ENCODE results near the gene FAM185A.

FAM185A gene

DNA sequence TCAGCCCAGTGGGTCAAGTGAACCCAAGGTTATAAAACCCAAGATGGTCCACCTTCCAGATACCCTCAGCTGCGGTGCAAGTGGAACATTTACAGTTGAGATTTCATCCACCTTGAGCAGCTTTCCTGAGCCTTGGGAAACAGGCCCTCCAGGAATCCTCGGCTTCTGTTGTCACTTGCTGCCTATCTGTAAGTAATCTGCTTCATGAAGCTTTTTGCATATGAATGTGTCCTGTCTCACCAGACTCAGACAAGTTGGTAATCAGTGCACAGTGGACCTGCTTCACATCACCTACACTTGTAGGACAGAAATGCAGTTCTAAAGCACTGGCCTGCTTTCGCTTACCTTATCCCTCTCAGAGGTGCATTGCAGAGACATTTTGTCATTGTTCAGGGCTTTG is 80.3 kb downstream of the FAM185A start:
- Mint-ChIP-seq H3K4me3 (no peak overlapping the region), H3K27me3 (ENCODE audit: low read depth) (no peaks in the 10 kb centered on the region), H3K9me3 (no peaks in the 10 kb centered on the region), H3K27ac (peak overlapping the region in 2 of 3 experiments; percentile 23 to 50), H3K36me3 (ENCODE audit: low read depth) (peaks cover 46% of the 10 kb centered on the region), H3K4me1 (peaks cover 28% of the 10 kb centered on the region)
- TF ChIP-seq, protein P1, sequence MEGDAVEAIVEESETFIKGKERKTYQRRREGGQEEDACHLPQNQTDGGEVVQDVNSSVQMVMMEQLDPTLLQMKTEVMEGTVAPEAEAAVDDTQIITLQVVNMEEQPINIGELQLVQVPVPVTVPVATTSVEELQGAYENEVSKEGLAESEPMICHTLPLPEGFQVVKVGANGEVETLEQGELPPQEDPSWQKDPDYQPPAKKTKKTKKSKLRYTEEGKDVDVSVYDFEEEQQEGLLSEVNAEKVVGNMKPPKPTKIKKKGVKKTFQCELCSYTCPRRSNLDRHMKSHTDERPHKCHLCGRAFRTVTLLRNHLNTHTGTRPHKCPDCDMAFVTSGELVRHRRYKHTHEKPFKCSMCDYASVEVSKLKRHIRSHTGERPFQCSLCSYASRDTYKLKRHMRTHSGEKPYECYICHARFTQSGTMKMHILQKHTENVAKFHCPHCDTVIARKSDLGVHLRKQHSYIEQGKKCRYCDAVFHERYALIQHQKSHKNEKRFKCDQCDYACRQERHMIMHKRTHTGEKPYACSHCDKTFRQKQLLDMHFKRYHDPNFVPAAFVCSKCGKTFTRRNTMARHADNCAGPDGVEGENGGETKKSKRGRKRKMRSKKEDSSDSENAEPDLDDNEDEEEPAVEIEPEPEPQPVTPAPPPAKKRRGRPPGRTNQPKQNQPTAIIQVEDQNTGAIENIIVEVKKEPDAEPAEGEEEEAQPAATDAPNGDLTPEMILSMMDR (IDR thresholded peaks at IDR 0.05; ENCODE audit: unreplicated experiment in 3 of 3): no peak

GRCh38 chr7:102830197-102830596 is 81.4 kb downstream of the FAM185A start:
- Mint-ChIP-seq H3K27ac (peak overlapping the region in 2 of 3 experiments; percentile 23 to 32), H3K27me3 (ENCODE audit: low read depth) (no peaks in the 10 kb centered on the region), H3K9me3 (no peaks in the 10 kb centered on the region), H3K4me1 (peaks cover 32% of the 10 kb centered on the region), H3K4me3 (no peak overlapping the region), H3K36me3 (ENCODE audit: low read depth) (peaks cover 45% of the 10 kb centered on the region)
- TF ChIP-seq, protein P1 (IDR thresholded peaks at IDR 0.05; ENCODE audit: unreplicated experiment in 3 of 3): no peak

DNA sequence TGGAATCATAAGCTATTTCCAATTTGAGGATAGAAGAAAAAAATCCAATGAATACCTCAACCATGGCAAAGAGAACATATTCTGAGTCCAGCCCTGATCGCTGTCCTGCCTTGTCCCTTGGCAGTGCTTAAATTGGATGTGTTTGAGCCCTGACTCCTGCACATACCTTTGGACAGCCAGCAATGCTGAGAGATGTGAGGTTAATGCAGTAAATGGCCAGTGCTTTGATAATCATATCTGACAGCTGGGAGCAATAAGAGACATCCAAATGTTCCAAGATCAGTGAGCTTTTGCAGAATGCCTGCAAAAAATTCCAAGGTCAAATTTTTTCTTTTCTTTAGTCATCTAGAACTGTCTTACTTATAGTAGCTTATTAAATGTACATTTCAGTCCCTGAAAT is 83.9 kb downstream of the FAM185A start:
- TF ChIP-seq, protein P1 (IDR thresholded peaks at IDR 0.05; ENCODE audit: unreplicated experiment in 3 of 3): no peak

GRCh38 chr7:102833343-102833742 is 84.5 kb downstream of the FAM185A start:
- H3K9me3 Mint-ChIP-seq: no peaks in the 10 kb centered on the region
- H3K4me3 Mint-ChIP-seq: no peak overlapping the region
- TF ChIP-seq, protein P1 (IDR thresholded peaks at IDR 0.05; ENCODE audit: unreplicated experiment in 3 of 3): no peak
- H3K36me3 Mint-ChIP-seq (ENCODE audit: low read depth): peaks cover 26% of the 10 kb centered on the region
- no peaks in the 10 kb centered on the region for H3K27me3 Mint-ChIP-seq (ENCODE audit: low read depth)
- H3K27ac Mint-ChIP-seq: peak overlapping the region in 2 of 3 experiments; percentile 82 to 85
- H3K4me1 Mint-ChIP-seq: peaks cover 56% of the 10 kb centered on the region

More for the DNA sequence above, 83.9 kb downstream of the FAM185A start:
- Mint-ChIP-seq H3K27ac (peak overlapping the region in 2 of 3 experiments; percentile 82 to 85), H3K4me1 (peaks cover 49% of the 10 kb centered on the region), H3K9me3 (no peaks in the 10 kb centered on the region), H3K36me3 (ENCODE audit: low read depth) (peaks cover 29% of the 10 kb centered on the region), H3K27me3 (ENCODE audit: low read depth) (no peaks in the 10 kb centered on the region), H3K4me3 (peak overlapping the region in 1 of 3 experiments; percentile 12)

DNA sequence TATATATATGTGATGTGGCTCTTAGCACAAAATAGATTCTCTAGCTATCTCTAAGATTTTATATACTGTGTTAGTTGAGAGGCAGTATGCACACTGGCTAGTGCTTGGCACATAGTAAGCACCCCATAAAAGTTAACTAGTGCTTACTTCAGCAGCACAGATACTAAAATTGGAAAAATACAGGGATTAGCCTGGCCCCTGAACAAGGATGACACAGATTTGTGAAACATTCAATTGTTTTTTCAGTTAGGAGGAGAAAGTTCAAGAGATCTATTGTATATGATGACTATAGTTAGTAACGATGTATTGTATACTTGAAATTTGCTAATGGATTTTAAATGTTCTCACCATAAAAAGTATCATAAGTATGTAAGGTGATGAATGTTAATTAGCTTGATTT is 85.7 kb downstream of the FAM185A start:
- Mint-ChIP-seq H3K9me3 (no peaks in the 10 kb centered on the region), H3K27ac (no peak overlapping the region), H3K36me3 (ENCODE audit: low read depth) (peaks cover 18% of the 10 kb centered on the region), H3K4me1 (peaks cover 59% of the 10 kb centered on the region), H3K4me3 (no peak overlapping the region), H3K27me3 (ENCODE audit: low read depth) (no peaks in the 10 kb centered on the region)
- TF ChIP-seq, protein P1 (IDR thresholded peaks at IDR 0.05; ENCODE audit: unreplicated experiment in 3 of 3): no peak

DNA sequence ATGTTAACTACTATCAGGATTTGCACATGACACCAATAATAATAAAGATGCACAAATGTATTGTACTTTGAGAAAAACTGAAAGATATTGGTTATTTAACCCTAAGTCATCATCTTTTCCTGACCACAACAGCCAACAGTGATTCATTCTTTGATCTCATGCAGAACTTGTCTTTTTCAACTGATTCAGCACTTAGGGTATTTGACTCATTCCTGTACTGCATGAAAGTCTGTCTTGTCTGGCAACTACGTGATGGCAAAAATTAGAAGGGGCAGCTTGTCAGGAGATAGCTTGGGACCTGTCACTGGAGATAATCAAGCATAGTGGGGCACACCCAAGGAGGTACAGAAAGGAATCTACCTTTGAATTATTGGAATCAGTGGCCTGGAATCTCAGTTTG is 86.2 kb downstream of the FAM185A start:
- H3K9me3 Mint-ChIP-seq: no peaks in the 10 kb centered on the region
- TF ChIP-seq, protein P1 (IDR thresholded peaks at IDR 0.05; ENCODE audit: unreplicated experiment in 3 of 3): no peak
- H3K27me3 Mint-ChIP-seq (ENCODE audit: low read depth): no peaks in the 10 kb centered on the region
- H3K27ac Mint-ChIP-seq: peak overlapping the region in 2 of 3 experiments; percentile 30 to 83
- no peak overlapping the region for H3K4me3 Mint-ChIP-seq
- H3K4me1 Mint-ChIP-seq: peaks cover 57% of the 10 kb centered on the region
- peaks cover 15% of the 10 kb centered on the region for H3K36me3 Mint-ChIP-seq (ENCODE audit: low read depth)
